Mesothelial cell of epicardium (in vitro differentiated cells): ENCODE results near the gene SLC7A9. TPM values are rescaled to one million over a fixed set of nuclear protein-coding genes. Genes with fewer than 3 reads are reported as not detected.

Source experiments
- DNase-seq, 2 experiments: peaks; one replicate each; pipeline ENCODE4 v3.0.0; 2021; ENCODE audit warnings: low spot score in 2 of 2; ENCODE audit not compliant: unreplicated experiment in 2 of 2
- H3K27ac Mint-ChIP-seq: 2 replicates; pipeline ENCODE4 v1.8.0; 2021; ENCODE audit warnings: mixed read lengths
- H3K27me3 Mint-ChIP-seq: 2 replicates; pipeline ENCODE4 v1.8.0; 2021; ENCODE audit warnings: low read depth, mixed read lengths
- H3K36me3 Mint-ChIP-seq: 2 replicates; pipeline ENCODE4 v1.8.0; 2021; ENCODE audit warnings: mixed read lengths
- H3K4me1 Mint-ChIP-seq: 2 replicates; pipeline ENCODE4 v1.8.0; 2021; ENCODE audit warnings: mixed read lengths
- H3K4me3 Mint-ChIP-seq: 2 replicates; pipeline ENCODE4 v1.8.0; 2021; ENCODE audit warnings: mild to moderate bottlenecking, moderate library complexity, mixed read lengths
- H3K9me3 Mint-ChIP-seq: 2 replicates; pipeline ENCODE4 v1.8.0; 2021; ENCODE audit warnings: mixed read lengths
- total RNA-seq: library from RNA; stranded (reverse); gene quantifications from 3 replicates; pipeline ENCODE4 v1.2.1, GENCODE V29; 2021
- TF ChIP-seq, protein P1 (sequence below): fragments of 200-600 bp; sonication (generic); IDR thresholded peaks from one replicate; pipeline ENCODE4 v1.5.0; 2021; ENCODE audit warnings: antibody characterized with exemption; ENCODE audit not compliant: unreplicated experiment

The SLC7A9 gene
- total RNA-seq, 1 donor from 2014 or later = 0.65 TPM

DNA sequence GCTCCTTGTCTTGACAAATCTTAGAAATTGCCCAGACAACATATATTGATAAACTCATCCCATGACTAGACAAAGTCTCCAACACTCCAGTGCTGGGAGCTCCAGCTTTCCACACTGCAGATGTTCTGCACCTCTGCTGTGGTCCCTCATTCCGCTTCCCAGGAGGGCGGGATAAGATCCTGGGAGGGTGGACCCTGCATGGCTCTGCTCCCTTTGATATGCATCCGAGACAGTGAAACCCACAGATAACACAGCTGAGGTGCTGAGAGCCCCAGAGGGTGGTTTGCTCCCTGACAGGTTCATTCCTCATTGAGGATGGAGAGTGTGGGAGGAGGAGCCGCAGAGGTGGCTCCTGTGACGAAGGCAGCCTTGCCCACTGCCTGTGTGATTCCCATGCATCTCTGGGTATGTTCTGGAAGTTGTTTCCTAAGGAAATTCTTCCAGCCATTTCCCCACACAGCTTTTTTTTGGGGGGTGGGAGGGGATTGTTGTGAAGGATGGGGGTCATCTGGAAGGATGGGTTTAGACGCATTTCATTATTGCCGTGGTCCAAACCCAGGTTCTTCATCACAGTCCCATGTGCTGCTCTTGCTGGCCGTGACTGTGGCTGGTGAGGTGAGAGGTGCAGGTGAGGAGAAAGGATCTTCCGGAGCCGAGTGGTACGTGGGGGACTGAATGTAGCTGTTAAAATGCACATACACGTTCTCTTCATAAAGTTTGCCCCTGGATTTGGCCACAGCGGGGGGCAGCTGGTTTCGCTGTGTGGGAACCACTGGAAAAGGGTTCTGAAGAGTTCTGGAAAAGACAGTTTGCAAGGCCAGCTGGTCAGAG lies 46.4 kb downstream of the SLC7A9 start:
- no peak for DNase-seq
- peaks cover 4% of the 10 kb centered on the region for H3K27me3 Mint-ChIP-seq
- no peak overlapping the region for H3K27ac Mint-ChIP-seq
- no peaks in the 10 kb centered on the region for H3K9me3 Mint-ChIP-seq
- no peak overlapping the region for H3K4me3 Mint-ChIP-seq
- H3K36me3 Mint-ChIP-seq = no peaks in the 10 kb centered on the region
- TF ChIP-seq, protein P1, sequence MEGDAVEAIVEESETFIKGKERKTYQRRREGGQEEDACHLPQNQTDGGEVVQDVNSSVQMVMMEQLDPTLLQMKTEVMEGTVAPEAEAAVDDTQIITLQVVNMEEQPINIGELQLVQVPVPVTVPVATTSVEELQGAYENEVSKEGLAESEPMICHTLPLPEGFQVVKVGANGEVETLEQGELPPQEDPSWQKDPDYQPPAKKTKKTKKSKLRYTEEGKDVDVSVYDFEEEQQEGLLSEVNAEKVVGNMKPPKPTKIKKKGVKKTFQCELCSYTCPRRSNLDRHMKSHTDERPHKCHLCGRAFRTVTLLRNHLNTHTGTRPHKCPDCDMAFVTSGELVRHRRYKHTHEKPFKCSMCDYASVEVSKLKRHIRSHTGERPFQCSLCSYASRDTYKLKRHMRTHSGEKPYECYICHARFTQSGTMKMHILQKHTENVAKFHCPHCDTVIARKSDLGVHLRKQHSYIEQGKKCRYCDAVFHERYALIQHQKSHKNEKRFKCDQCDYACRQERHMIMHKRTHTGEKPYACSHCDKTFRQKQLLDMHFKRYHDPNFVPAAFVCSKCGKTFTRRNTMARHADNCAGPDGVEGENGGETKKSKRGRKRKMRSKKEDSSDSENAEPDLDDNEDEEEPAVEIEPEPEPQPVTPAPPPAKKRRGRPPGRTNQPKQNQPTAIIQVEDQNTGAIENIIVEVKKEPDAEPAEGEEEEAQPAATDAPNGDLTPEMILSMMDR = no peak
- H3K4me1 Mint-ChIP-seq = no peaks in the 10 kb centered on the region

DNA sequence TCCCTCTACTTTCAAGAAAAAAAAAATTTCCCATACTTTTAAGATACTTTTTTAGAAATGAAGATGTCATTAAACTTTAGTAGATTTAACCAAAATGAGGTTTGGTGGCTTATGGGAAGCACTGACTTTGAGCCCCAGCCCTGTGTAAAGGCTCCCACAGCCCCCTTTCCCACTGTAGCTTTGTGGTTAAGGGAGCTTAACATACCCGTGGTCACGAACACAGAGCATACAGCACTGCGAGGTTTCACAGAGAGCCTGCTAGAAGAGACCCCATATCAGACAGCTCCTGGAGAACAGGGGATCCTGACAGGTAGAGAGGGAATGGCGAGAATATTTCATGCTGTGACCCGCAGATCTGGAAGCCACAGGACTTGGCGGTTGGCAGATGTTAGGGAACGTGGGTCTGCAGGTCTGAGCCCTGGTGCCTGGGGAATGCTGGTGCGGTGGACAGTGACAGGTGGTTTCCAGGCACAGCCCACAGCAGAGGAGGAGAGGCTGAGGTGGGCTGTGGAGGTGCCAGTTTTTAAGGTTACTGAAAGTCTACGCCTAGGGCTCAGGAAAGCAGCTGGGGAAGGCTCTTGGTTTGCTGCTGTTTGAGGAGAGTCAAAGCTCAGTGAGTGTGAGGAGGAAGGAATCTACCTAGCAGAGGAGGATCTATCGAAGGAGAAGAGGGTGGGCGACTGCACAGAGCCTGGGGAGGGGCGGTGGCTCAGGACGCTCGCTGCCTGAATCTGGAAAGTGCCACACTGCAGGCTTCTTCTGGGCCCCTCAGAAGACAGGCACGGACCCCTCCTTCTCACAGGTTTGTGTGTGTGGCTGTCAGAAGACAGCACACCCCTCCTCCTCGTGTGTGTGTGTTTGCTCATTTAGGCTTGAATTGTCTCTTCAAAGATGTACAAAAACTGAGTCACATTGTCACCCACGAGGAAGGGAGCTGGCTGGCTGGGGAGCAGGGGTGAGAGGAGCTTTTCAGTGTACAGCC lies 49.9 kb downstream of the SLC7A9 start:
- no peaks in the 10 kb centered on the region for H3K4me1 Mint-ChIP-seq
- H3K4me3 Mint-ChIP-seq = no peak overlapping the region
- DNase-seq = no peak
- TF ChIP-seq, protein P1 = no peak
- peaks cover 8% of the 10 kb centered on the region for H3K27me3 Mint-ChIP-seq
- no peak overlapping the region for H3K27ac Mint-ChIP-seq
- H3K9me3 Mint-ChIP-seq = no peaks in the 10 kb centered on the region
- no peaks in the 10 kb centered on the region for H3K36me3 Mint-ChIP-seq

DNA sequence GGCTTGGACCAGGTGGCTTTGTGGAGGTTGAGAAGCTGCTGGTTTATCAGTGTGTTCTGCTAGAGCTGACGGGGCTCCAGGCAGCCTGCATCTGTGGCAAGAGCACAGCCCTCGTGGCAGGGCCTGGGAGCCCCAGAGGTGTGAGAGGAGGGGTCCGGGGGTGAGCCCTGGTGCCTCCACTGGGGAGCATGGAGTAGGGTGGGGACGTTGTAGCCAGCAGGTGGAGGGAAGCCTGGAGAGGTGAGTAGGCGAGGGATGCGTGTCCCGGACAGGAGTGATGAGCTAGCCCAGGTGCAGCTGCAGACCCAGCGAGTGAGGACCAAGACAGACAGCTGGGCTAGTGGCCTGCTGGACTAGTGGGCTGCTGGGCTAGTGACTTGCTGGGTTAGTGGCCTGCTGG lies 51.0 kb downstream of the SLC7A9 start:
- Mint-ChIP-seq H3K36me3 (no peaks in the 10 kb centered on the region), H3K9me3 (no peaks in the 10 kb centered on the region), H3K4me1 (peaks cover 3% of the 10 kb centered on the region), H3K4me3 (no peak overlapping the region), H3K27me3 (peaks cover 8% of the 10 kb centered on the region), H3K27ac (no peak overlapping the region)
- no peak for DNase-seq
- TF ChIP-seq, protein P1 = no peak

DNA sequence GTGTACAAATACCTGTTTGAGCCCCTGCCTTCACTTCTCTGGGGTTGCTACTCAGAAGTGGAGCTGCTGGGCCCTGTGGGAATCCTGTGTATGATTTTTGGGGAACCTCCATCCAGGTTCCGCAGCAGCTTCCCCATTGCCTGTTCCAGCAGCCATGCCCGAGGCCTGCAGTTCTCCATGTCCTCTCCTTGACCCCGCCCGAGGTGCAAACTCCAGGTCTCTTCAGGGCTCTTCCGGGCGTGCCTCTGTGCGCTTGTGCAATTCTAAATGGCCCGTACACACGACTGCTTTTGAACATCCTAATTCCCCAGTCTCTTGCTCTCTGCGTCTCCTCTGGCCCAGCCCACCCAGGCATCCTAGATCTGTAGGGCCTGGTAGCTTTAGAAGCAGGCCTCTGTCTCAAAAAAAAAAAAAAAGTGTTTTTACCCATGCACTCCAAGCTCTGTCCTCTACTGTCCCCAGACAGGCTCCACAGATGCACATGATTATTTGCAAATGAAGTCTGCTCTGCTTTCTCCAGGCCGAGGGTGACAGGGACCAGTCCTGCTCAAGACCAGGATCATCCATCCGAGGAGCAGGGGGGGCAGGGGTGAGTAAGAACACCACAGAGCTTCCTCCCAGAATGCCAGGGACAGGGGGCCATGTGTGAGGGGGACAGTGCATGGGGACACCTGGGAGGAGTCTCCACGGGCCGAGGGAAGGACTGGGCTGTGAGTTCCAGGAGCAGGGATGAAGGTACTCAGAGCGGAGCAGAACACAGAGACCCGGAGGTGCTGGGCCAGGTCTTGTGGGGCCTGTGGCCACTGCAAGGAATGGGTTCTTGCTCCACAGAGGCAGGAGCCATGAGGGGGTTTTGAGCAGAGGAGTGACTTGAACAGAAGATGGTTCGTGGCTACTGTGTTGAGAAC lies 51.7 kb downstream of the SLC7A9 start:
- Mint-ChIP-seq H3K36me3 (no peaks in the 10 kb centered on the region), H3K4me1 (peaks cover 3% of the 10 kb centered on the region), H3K4me3 (no peak overlapping the region), H3K9me3 (no peaks in the 10 kb centered on the region), H3K27me3 (peaks cover 8% of the 10 kb centered on the region), H3K27ac (no peak overlapping the region)
- no peak for DNase-seq
- TF ChIP-seq, protein P1 = no peak

DNA sequence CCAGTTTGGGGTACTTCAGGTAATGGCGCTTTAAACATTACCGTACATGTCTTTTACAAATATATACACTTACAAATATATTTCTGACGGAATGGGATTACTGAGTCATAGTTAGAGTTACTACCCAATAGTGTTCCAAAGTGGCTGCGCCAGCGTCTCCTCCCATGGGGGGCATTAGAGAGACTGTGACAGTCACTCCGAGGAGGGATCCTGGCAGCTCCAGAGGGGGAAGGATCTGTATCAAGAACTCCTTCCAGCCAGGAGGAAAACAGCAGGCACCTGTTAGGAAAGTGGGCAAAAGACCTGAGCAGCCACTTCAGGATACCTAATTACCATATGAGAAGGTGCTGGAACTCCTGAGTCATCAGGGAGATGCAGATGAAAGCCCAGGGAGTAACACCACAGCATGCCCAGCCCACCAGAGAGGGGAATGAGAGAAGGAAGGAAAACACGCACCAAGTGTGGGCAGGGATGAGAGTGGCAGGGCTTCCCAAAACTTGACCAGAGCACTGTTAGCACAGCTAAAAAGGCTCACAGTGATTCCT lies 52.9 kb downstream of the SLC7A9 start:
- no peak overlapping the region for H3K4me3 Mint-ChIP-seq
- H3K27ac Mint-ChIP-seq = no peak overlapping the region

More for the DNA sequence above, 52.9 kb downstream of the SLC7A9 start:
- Mint-ChIP-seq H3K27me3 (peaks cover 7% of the 10 kb centered on the region), H3K4me1 (peaks cover 3% of the 10 kb centered on the region), H3K9me3 (no peaks in the 10 kb centered on the region), H3K36me3 (no peaks in the 10 kb centered on the region)
- DNase-seq = no peak
- TF ChIP-seq, protein P1 = no peak
